ENCODE results near the gene MPDU1. TPM values are rescaled to one million over a fixed set of nuclear protein-coding genes. Genes with fewer than 3 reads are reported as not detected.

Gene MPDU1
- total RNA-seq, 1 experiment from 2014 or later = 71.0 TPM

- Histone ChIP-seq H3K27me3 (ENCODE audit: low read length) (no peaks in the 10 kb centered on the region), H3K9ac (ENCODE audit: low read length) (peak overlapping the region; percentile 96), H3K27ac (ENCODE audit: low read length) (peak overlapping the region; percentile 90), H3K9me2 (replicated peaks; ENCODE audit: low read length) (no peaks in the 10 kb centered on the region), H3K4me1 (ENCODE audit: insufficient read depth, low read length) (peaks cover 42% of the 10 kb centered on the region), H3K36me3 (ENCODE audit: low read depth, low read length) (peaks cover 4% of the 10 kb centered on the region; the same call in 1 of the 2 replicates), H3F3A (ENCODE audit: low read length, unreplicated experiment) (peaks cover 9% of the 10 kb centered on the region), H3K9me3 (ENCODE audit: low read length) (no peaks in the 10 kb centered on the region), H4K20me1 (ENCODE audit: low read length) (peaks cover 4% of the 10 kb centered on the region), H3K4me3 (ENCODE audit: low read length) (no peak overlapping the region), H3K4me2 (ENCODE audit: low read length) (peak overlapping the region; percentile 90; the same call in 1 of the 2 replicates), H2AFZ (ENCODE audit: low read length) (no peak overlapping the region), H3K79me2 (ENCODE audit: low read length) (peaks cover 44% of the 10 kb centered on the region)
- DNase-seq (no peak), ATAC-seq (no peak)
- ChIA-PET POLR2A (ENCODE audit: unreplicated experiment) (interaction anchor here (0.5 kb wide), 1 partner anchor 140 kb away, joined by 3 read pairs; no protein-coding TSS in a partner anchor), CTCF (interaction anchor here (1.1 kb wide), 1 partner anchor 23 kb away, joined by 3 read pairs; no protein-coding TSS in a partner anchor)
- no TSS peak for BruUV-seq (replicated peaks)
- intact Hi-C loops (cut with micrococcal nuclease) = no loop called here
- no peak for TF ChIP-seq EZH2 (IDR thresholded peaks at IDR 0.05; ENCODE audit: low read length, unreplicated experiment)
- no peak for TF ChIP-seq CTCF (conservative IDR thresholded peaks at IDR 0.05; ENCODE audit: low read depth, low read length)
- no peak for TF ChIP-seq EZH2phosphoT487 (IDR thresholded peaks at IDR 0.05; ENCODE audit: borderline replicate concordance, low read length)
Observed at GRCh38 chr17:7582396-7583252, 1.0 kb upstream of the MPDU1 start.

GRCh38 chr17:7586673-7587419 lies 3.2 kb downstream of the MPDU1 start:
- Histone ChIP-seq H3K4me2 (ENCODE audit: low read length) (0 out of 2 replicates have a peak overlapping the region, but pooled peaks have one; percentile 69), H3K4me3 (ENCODE audit: low read length) (no peak overlapping the region), H3K9me3 (ENCODE audit: low read length) (no peaks in the 10 kb centered on the region), H3K9me2 (replicated peaks; ENCODE audit: low read length) (no peaks in the 10 kb centered on the region), H3K27me3 (ENCODE audit: low read length) (no peaks in the 10 kb centered on the region), H3K36me3 (ENCODE audit: low read depth, low read length) (no peaks in the 10 kb centered on the region; the same call in 1 of the 2 replicates), H3K9ac (ENCODE audit: low read length) (no peak overlapping the region), H4K20me1 (ENCODE audit: low read length) (no peaks in the 10 kb centered on the region), H3K4me1 (ENCODE audit: insufficient read depth, low read length) (peaks cover 58% of the 10 kb centered on the region), H3K27ac (ENCODE audit: low read length) (no peak overlapping the region), H3F3A (ENCODE audit: low read length, unreplicated experiment) (no peaks in the 10 kb centered on the region), H2AFZ (ENCODE audit: low read length) (no peak overlapping the region), H3K79me2 (ENCODE audit: low read length) (peaks cover 49% of the 10 kb centered on the region)
- ChIA-PET POLR2A (ENCODE audit: unreplicated experiment) (interaction anchor here (0.6 kb wide), 1 partner anchor 13 kb away, joined by 4 read pairs; no protein-coding TSS in a partner anchor), CTCF (no interaction called here)
- BruUV-seq (replicated peaks) = no TSS peak
- DNase-seq (peak; percentile 19), ATAC-seq (no peak)
- intact Hi-C loops (cut with micrococcal nuclease) = no loop called here
- TF ChIP-seq EZH2phosphoT487 (IDR thresholded peaks at IDR 0.05; ENCODE audit: borderline replicate concordance, low read length) (no peak), EZH2 (IDR thresholded peaks at IDR 0.05; ENCODE audit: low read length, unreplicated experiment) (no peak), CTCF (conservative IDR thresholded peaks at IDR 0.05; ENCODE audit: low read depth, low read length) (0 out of 2 replicates have a peak, but pooled peaks have one; percentile 29)
